Gastroesophageal sphincter (tissue), 3 donors: ENCODE data around the gene TRIML1.

Experiments
- CTCF ChIP-seq, 4 experiments: fragments of 200-600 bp in 2 of 4; fragments of 450-650 bp in 2 of 4; sonication (generic) in 1 of 4; IDR thresholded peaks; one replicate each; pipeline ENCODE4 v1.5.1; 2017 to 2019; ENCODE audit warnings: antibody characterized with exemption in 4 of 4, mild to moderate bottlenecking in 2 of 4, moderate library complexity in 2 of 4
- EP300 ChIP-seq: sonication (generic); formaldehyde crosslinking; IDR thresholded peaks from one replicate; pipeline ENCODE4 v1.6.1; 2017; ENCODE audit warnings: antibody characterized with exemption, mild to moderate bottlenecking
- POLR2A ChIP-seq, 2 donors: fragments of 450-650 bp; IDR thresholded peaks; one replicate each; pipeline ENCODE4 v1.6.1; 2017; ENCODE audit warnings: antibody characterized with exemption in 2 of 2, mild to moderate bottlenecking in 2 of 2, moderate library complexity in 1 of 2

GRCh38 chr4:188177997-188178675 is 38.9 kb downstream of the TRIML1 start:
- TF ChIP-seq CTCF (IDR thresholded peaks at IDR 0.05) (no peak), POLR2A (IDR thresholded peaks at IDR 0.05) (no peak), EP300 (no peak)
